Measurements from ENCODE around the gene RPUSD2. TPM values are rescaled to one million over a fixed set of nuclear protein-coding genes. Genes with fewer than 3 reads are reported as not detected.
"Not testable (repeated sequence)": the region's sequence is repeated elsewhere in the genome, so short reads cannot be mapped to it uniquely, and the experiment has no call there.

The RPUSD2 gene
- polyA plus RNA-seq, 3 donors = 10.1 to 13.3 (median 12.8) TPM

- DNase-seq (ENCODE audit: extremely low read depth in 1 of 11, low read depth in 9 of 11, low spot score in 4 of 11) = no peak
Measured at GRCh38 chr15:40558952-40559742, 10.0 kb upstream of the RPUSD2 start.

- DNase-seq (ENCODE audit: extremely low read depth in 1 of 11, low read depth in 9 of 11, low spot score in 4 of 11) = no peak
Measured at GRCh38 chr15:40562691-40563090, 6.4 kb upstream of the RPUSD2 start.

GRCh38 chr15:40563426-40563825 lies 5.7 kb upstream of the RPUSD2 start:
- DNase-seq (ENCODE audit: extremely low read depth in 1 of 11, low read depth in 9 of 11, low spot score in 4 of 11) = no peak

GRCh38 chr15:40564591-40565332 lies 4.3 kb upstream of the RPUSD2 start, which contains the start of gene CCDC32:
CCDC32 (minus strand) TSS chr15:40565042; CDS start chr15:40563015, 2,027 bp downstream.
- peak; percentile 87 to 99 (median 97) for DNase-seq (ENCODE audit: extremely low read depth in 1 of 11, low read depth in 9 of 11, low spot score in 4 of 11)

- DNase-seq (ENCODE audit: extremely low read depth in 1 of 11, low read depth in 9 of 11, low spot score in 4 of 11) = no peak
Measured at GRCh38 chr15:40565333-40566238, 3.5 kb upstream of the RPUSD2 start.

- DNase-seq (ENCODE audit: extremely low read depth in 1 of 11, low read depth in 9 of 11, low spot score in 4 of 11) = no peak
Measured at GRCh38 chr15:40567111-40567510, 2.0 kb upstream of the RPUSD2 start.

- no peak for DNase-seq (ENCODE audit: extremely low read depth in 1 of 11, low read depth in 9 of 11, low spot score in 4 of 11)
Measured at GRCh38 chr15:40575113-40575512, 6.0 kb downstream of the RPUSD2 start.

GRCh38 chr15:40576914-40577313 lies 7.8 kb downstream of the RPUSD2 start:
- not testable (repeated sequence) for DNase-seq (ENCODE audit: extremely low read depth in 1 of 11, low read depth in 9 of 11, low spot score in 4 of 11)

GRCh38 chr15:40578892-40579291 lies 9.8 kb downstream of the RPUSD2 start:
- no peak for DNase-seq (ENCODE audit: extremely low read depth in 1 of 11, low read depth in 9 of 11, low spot score in 4 of 11)

GRCh38 chr15:40581796-40582195 lies 12.7 kb downstream of the RPUSD2 start:
- DNase-seq (ENCODE audit: extremely low read depth in 1 of 11, low read depth in 9 of 11, low spot score in 4 of 11) = not testable (repeated sequence)

GRCh38 chr15:40582726-40583246 lies 13.7 kb downstream of the RPUSD2 start:
- DNase-seq (ENCODE audit: extremely low read depth in 1 of 11, low read depth in 9 of 11, low spot score in 4 of 11) = no peak

- no peak for DNase-seq (ENCODE audit: extremely low read depth in 1 of 11, low read depth in 9 of 11, low spot score in 4 of 11)
Measured at GRCh38 chr15:40584191-40584590, 15.1 kb downstream of the RPUSD2 start.

- no peak for DNase-seq (ENCODE audit: extremely low read depth in 1 of 11, low read depth in 9 of 11, low spot score in 4 of 11)
Measured at GRCh38 chr15:40590667-40591050, 21.6 kb downstream of the RPUSD2 start.

GRCh38 chr15:40591389-40591788 lies 22.3 kb downstream of the RPUSD2 start:
- no peak for DNase-seq (ENCODE audit: extremely low read depth in 1 of 11, low read depth in 9 of 11, low spot score in 4 of 11)

- no peak for DNase-seq (ENCODE audit: extremely low read depth in 1 of 11, low read depth in 9 of 11, low spot score in 4 of 11)
Measured at GRCh38 chr15:40593165-40593564, 24.1 kb downstream of the RPUSD2 start.

GRCh38 chr15:40593588-40594428 lies 24.7 kb downstream of the RPUSD2 start, which contains the start of gene KNL1:
KNL1 (plus strand) TSS chr15:40594249; CDS start chr15:40602932, 8,683 bp downstream.
- DNase-seq (ENCODE audit: extremely low read depth in 1 of 11, low read depth in 9 of 11, low spot score in 4 of 11) = peak; percentile 93 to 100 (median 98)

- DNase-seq (ENCODE audit: extremely low read depth in 1 of 11, low read depth in 9 of 11, low spot score in 4 of 11) = peak in 6 of 11 donors; percentile 29 to 62 (median 46)
Measured at GRCh38 chr15:40594429-40594836, 25.3 kb downstream of the RPUSD2 start.

GRCh38 chr15:40595219-40595618 lies 26.1 kb downstream of the RPUSD2 start:
- DNase-seq (ENCODE audit: extremely low read depth in 1 of 11, low read depth in 9 of 11, low spot score in 4 of 11) = no peak

All from renal cortex interstitium (tissue), 11 donors.